Heart left ventricle (tissue), 16 donors: ENCODE data around the gene VRTN. TPM values are rescaled to one million over a fixed set of nuclear protein-coding genes. Genes with fewer than 3 reads are reported as not detected.
"Not testable (repeated sequence)": the region's sequence is repeated elsewhere in the genome, so short reads cannot be mapped to it uniquely, and the experiment has no call there.

Experiments used
- ATAC-seq, 4 donors: fragments of 200-7000 bp; cut with Tn5 transposase; one replicate each; pipeline ENCODE4 v1.9.1; 2020 to 2022; ENCODE audit warnings: moderate library complexity in 4 of 4, mild to moderate bottlenecking in 3 of 4, moderate number of reproducible peaks in 1 of 4
- DNase-seq, 5 donors: peaks; one replicate each; pipeline ENCODE4 v3.0.0-alpha.2; 2020
- H3K27ac ChIP-seq, 12 donors: fragments of 200-600 bp; sonication (generic) in 4 of 12; one replicate each; pipeline versions ENCODE4 v1.5.0 to v1.8.0; 2016 to 2022; ENCODE audit warnings: mild to moderate bottlenecking in 2 of 12
- H3K27me3 ChIP-seq, 9 donors: fragments of 200-600 bp; sonication (generic) in 2 of 9; one replicate each; pipeline versions ENCODE4 v1.5.1 to v1.8.0; 2016 to 2022; ENCODE audit warnings: mild to moderate bottlenecking in 3 of 9
- H3K36me3 ChIP-seq, 9 donors: fragments of 200-600 bp; sonication (generic) in 2 of 9; one replicate each; pipeline versions ENCODE4 v1.5.0 to v1.8.0; 2018 to 2022; ENCODE audit warnings: mild to moderate bottlenecking in 2 of 9
- H3K4me1 ChIP-seq, 12 donors: fragments of 200-600 bp; sonication (generic) in 4 of 12; one replicate each; pipeline versions ENCODE4 v1.5.0 to v1.8.0; 2016 to 2022; ENCODE audit warnings: mild to moderate bottlenecking in 3 of 12
- H3K4me3 ChIP-seq, 12 donors: fragments of 200-600 bp; sonication (generic) in 4 of 12; one replicate each; pipeline versions ENCODE4 v1.5.0 to v1.8.0; 2017 to 2022; ENCODE audit warnings: mild to moderate bottlenecking in 9 of 12, moderate library complexity in 4 of 12
- H3K9me3 ChIP-seq, 12 donors: fragments of 200-600 bp; sonication (generic) in 4 of 12; one replicate each; pipeline versions ENCODE4 v1.5.0 to v1.8.0; 2016 to 2022; ENCODE audit warnings: mild to moderate bottlenecking in 1 of 12
- CTCF ChIP-seq, 12 donors: fragments of 200-600 bp; sonication (generic) in 4 of 12; IDR thresholded peaks; one replicate each; pipeline versions ENCODE4 v1.5.0 to v1.8.0; 2018 to 2022; ENCODE audit warnings: antibody characterized with exemption in 12 of 12, mild to moderate bottlenecking in 5 of 12
- POLR2A ChIP-seq, 2 donors: fragments of 450-650 bp; IDR thresholded peaks; one replicate each; pipeline ENCODE4 v1.6.1; 2017; ENCODE audit warnings: antibody characterized with exemption in 2 of 2, mild to moderate bottlenecking in 2 of 2, moderate library complexity in 2 of 2
- WGBS, 4 donors: extraction: QIAGEN DNeasy Blood & Tissue Kit in 2 of 4; methylation state at CpG; one replicate each; pipeline versions ENCODE4 v1.1.5 to v1.1.7; 2013 to 2018; 5-methylcytosine and 5-hydroxymethylcytosine counted together
- intact Hi-C, 10 donors: fragments of 100-400 bp; cut with DNase I; formaldehyde crosslinking; loops; one replicate each; pipeline versions ENCODE4 v1.11.1 to v1.14.2; 2022
- polyA plus RNA-seq, 2 donors: library from polyadenylated mRNA; stranded (reverse); fragments of 200-250 nt; gene quantifications; one replicate each; pipeline ENCODE4 v1.2.3, GENCODE V29; 2013
- total RNA-seq, 9 donors: library from RNA; depleted of rRNA in 2 of 9; stranded (reverse); fragments of >200 nt in 2 of 9; fragmentation: NEBNext Ultra II Directional in 3 of 9; extraction: Animal tissue kit (Norgen Biotek cat#: 25700) in 3 of 9; gene quantifications; one replicate each; pipeline versions ENCODE4 v1.1.0 to v1.2.4, GENCODE V29; 2016 to 2023
- donor health status: ischemic (EF 13 %, LVEDD 7.1; RV severe dilation, severe dysfunction).
- donor health status: healthy with polysubstance abuse.
- donor health status: DM: no; HTN: yes; CAD: no.
- donor health status: DM: no; HTN: no; CAD: no.
- donor health status: ischemic (EF 25% LVEDD 6.9; RV normal size, moderate dysfunction).
- donor health status: ischemic (EF 25% LVEDD 5.7; RV mildly dilated, moderate dysfunction).
- donor health status: healthy.
- donor health status: DM: yes; HTN: yes; CAD: no.
- donor health status: ischemic (EF 35%, LVEDD 5.7; RV mildly dilated, moderate dysfunction).
- donor health status: nonischemic (EF 11% LVEDD 7.7; RV severe dilation, severe dysfunction).
- donor health status: DM: yes; HTN: yes; CAD: no.
- donor health status: PGD.
- donor health status: ischemic (EF 29% LVEDD 5.4; RV normal size, mild dysfunction).
- donor health status: nonischemic (EF 23%, LVEDD 6.1; RV moderate dilation, normal function).

Gene VRTN
- total and polyA plus RNA-seq, 11 donors = not detected

DNA sequence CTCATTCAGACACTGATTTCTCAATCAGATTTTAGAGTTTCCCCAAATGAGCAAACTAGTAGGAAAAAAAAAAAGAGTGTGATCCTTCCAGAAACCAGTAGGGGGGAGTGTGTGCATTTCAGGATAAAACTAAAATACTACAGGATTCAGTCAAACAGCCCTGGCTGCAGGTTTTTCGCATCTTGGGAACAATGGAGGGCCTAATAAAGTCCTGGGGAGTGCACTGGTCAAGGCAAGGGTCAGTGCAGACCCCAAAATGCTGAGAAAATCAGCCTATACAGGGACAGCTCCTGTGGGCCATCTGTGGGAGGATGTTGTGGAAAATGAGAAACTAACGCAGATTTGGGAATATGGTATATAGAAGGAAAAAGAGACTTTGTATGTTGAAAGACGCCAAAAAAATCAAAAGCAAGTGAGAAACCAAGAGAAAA, 23.3 kb upstream of the VRTN start:
- DNase-seq = no peak
- ATAC-seq = no peak
- intact Hi-C loops = no loop called here

DNA sequence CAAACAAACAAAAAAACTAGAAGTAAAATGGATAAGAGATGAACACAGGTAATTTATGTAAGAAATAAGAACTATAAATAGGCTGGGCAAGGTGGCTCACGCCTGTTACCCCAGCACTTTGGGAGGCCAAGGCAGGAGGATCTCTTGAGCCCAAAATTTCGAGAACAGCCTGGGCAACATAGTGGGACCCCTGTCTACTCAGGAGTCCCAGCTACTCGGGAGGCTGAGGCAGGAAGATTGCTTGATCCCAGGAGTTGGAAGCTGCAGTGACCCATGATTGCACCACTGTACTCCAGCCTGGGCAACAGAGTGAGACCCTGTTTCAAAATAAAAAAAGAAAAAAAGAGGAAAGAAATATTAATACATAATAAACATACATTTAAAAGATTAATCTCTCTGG, 22.8 kb upstream of the VRTN start:
- no peak for TF ChIP-seq CTCF (IDR thresholded peaks at IDR 0.05)
- TF ChIP-seq POLR2A (IDR thresholded peaks at IDR 0.05) = no peak
- Histone ChIP-seq H3K4me1 (no peaks in the 10 kb centered on the region), H3K27me3 (peaks cover 0 to 7% (median 0%) of the 10 kb centered on the region in 9 donors), H3K9me3 (no peaks in the 10 kb centered on the region), H3K27ac (no peak overlapping the region), H3K36me3 (no peaks in the 10 kb centered on the region), H3K4me3 (no peak overlapping the region)
- intact Hi-C loops = no loop called here
- WGBS, 4 donors = 67 to 85% (median 78%) methylated on average over 3 of the region's 3 CpGs
- ATAC-seq (no peak), DNase-seq (no peak)

More for the DNA sequence above, 23.3 kb upstream of the VRTN start:
- H3K27me3 ChIP-seq = peaks cover 0 to 7% (median 0%) of the 10 kb centered on the region in 9 donors
- H3K4me1 ChIP-seq = no peaks in the 10 kb centered on the region
- WGBS, 4 donors = 64 to 72% (median 71%) methylated on average over 3 of the region's 3 CpGs
- H3K4me3 ChIP-seq = no peak overlapping the region
- no peak overlapping the region for H3K27ac ChIP-seq
- H3K9me3 ChIP-seq = no peaks in the 10 kb centered on the region
- TF ChIP-seq CTCF (IDR thresholded peaks at IDR 0.05) = peak in 11 of 12 donors; percentile 27 to 67 (median 48)
- TF ChIP-seq POLR2A (IDR thresholded peaks at IDR 0.05) = no peak
- H3K36me3 ChIP-seq = no peaks in the 10 kb centered on the region

GRCh38 chr14:74326369-74327152, 21.7 kb upstream of the VRTN start:
- no peaks in the 10 kb centered on the region for H3K4me1 ChIP-seq
- no peak for DNase-seq
- no peak for ATAC-seq
- intact Hi-C loops = no loop called here
- H3K9me3 ChIP-seq = no peaks in the 10 kb centered on the region
- WGBS, 4 donors = 23 to 31% (median 24%) methylated on average over 10 of the region's 10 CpGs
- H3K4me3 ChIP-seq = no peak overlapping the region
- peaks cover 0 to 7% (median 0%) of the 10 kb centered on the region in 9 donors for H3K27me3 ChIP-seq
- H3K27ac ChIP-seq = no peak overlapping the region
- no peak for TF ChIP-seq POLR2A (IDR thresholded peaks at IDR 0.05)
- TF ChIP-seq CTCF (IDR thresholded peaks at IDR 0.05) = no peak
- no peaks in the 10 kb centered on the region for H3K36me3 ChIP-seq

- 70 to 79% (median 77%) methylated on average over 7 to 9 of the region's 9 CpGs for WGBS, 4 donors
- H3K4me3 ChIP-seq, ATAC-seq, intact Hi-C loops, H3K4me1 ChIP-seq, H3K27me3 ChIP-seq, H3K9me3 ChIP-seq, DNase-seq, H3K36me3 ChIP-seq, H3K27ac ChIP-seq: not testable (repeated sequence)
Observed at GRCh38 chr14:74329950-74330552, 18.2 kb upstream of the VRTN start.
